ENCODE results near the gene SLC38A10. TPM values are rescaled to one million over a fixed set of nuclear protein-coding genes. Genes with fewer than 3 reads are reported as not detected.

The SLC38A10 gene
- total RNA-seq, 4 donors from 2014 or later, result 24.5 to 56.5 (median 28.8) TPM

- in situ Hi-C loops (cut with MboI; ENCODE audit: low sequenced_read_pairs in 4 of 4) (loop anchor here in 3 of 4 donors (5.0 to 10.0 kb wide), 3 partner anchors 103 to 193 kb away; partner anchors contain the start of gene BAHCC1 (in 1 of the 3)), intact Hi-C loops (cut with DNase I; ENCODE audit: low total_unique reads) (loop anchor here (1.0 to 2.0 kb wide), 2 partner anchors 137 to 193 kb away; no protein-coding TSS in a partner anchor)
- H3K9me3 ChIP-seq, result no peaks in the 10 kb centered on the region
- peaks cover 0 to 17% of the 10 kb centered on the region in 2 donors for H3K36me3 ChIP-seq
- peak overlapping the region in 3 of 4 donors; percentile 37 to 94 (median 55) for H3K27ac ChIP-seq
- peak; percentile 53 to 59 for ATAC-seq
- H3K27me3 ChIP-seq, result no peaks in the 10 kb centered on the region
- no peak for TF ChIP-seq POLR2A (IDR thresholded peaks at IDR 0.05)
- TF ChIP-seq, protein P1, sequence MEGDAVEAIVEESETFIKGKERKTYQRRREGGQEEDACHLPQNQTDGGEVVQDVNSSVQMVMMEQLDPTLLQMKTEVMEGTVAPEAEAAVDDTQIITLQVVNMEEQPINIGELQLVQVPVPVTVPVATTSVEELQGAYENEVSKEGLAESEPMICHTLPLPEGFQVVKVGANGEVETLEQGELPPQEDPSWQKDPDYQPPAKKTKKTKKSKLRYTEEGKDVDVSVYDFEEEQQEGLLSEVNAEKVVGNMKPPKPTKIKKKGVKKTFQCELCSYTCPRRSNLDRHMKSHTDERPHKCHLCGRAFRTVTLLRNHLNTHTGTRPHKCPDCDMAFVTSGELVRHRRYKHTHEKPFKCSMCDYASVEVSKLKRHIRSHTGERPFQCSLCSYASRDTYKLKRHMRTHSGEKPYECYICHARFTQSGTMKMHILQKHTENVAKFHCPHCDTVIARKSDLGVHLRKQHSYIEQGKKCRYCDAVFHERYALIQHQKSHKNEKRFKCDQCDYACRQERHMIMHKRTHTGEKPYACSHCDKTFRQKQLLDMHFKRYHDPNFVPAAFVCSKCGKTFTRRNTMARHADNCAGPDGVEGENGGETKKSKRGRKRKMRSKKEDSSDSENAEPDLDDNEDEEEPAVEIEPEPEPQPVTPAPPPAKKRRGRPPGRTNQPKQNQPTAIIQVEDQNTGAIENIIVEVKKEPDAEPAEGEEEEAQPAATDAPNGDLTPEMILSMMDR (IDR thresholded peaks at IDR 0.05 in 4 of 5, conservative IDR thresholded peaks at IDR 0.05 in 1 of 5), result peak; percentile 64 to 93 (median 88)
- H3K4me3 ChIP-seq, result no peak overlapping the region
- H3K4me1 ChIP-seq, result peaks cover 25 to 27% of the 10 kb centered on the region in 2 donors
- DNase-seq, result peak; percentile 54 to 78
Measured at GRCh38 chr17:81291662-81292061, 3.4 kb downstream of the SLC38A10 start.

GRCh38 chr17:81290230-81290629 lies 4.9 kb downstream of the SLC38A10 start:
- Histone ChIP-seq H3K9me3 (no peaks in the 10 kb centered on the region), H3K36me3 (peaks cover 0 to 17% of the 10 kb centered on the region in 2 donors), H3K27ac (no peak overlapping the region), H3K4me3 (no peak overlapping the region), H3K27me3 (no peaks in the 10 kb centered on the region), H3K4me1 (peaks cover 18 to 22% of the 10 kb centered on the region in 2 donors)
- intact Hi-C loops (cut with DNase I; ENCODE audit: low total_unique reads) (no loop called here), in situ Hi-C loops (cut with MboI; ENCODE audit: low sequenced_read_pairs in 4 of 4) (loop anchor here in 3 of 4 donors (5.0 to 10.0 kb wide), 3 partner anchors 105 to 195 kb away; partner anchors contain the start of gene BAHCC1 (in 1 of the 3))
- no peak for ATAC-seq
- no peak for DNase-seq
- TF ChIP-seq POLR2A (IDR thresholded peaks at IDR 0.05), result no peak
- TF ChIP-seq, protein P1 (IDR thresholded peaks at IDR 0.05 in 4 of 5, conservative IDR thresholded peaks at IDR 0.05 in 1 of 5), result no peak

DNA sequence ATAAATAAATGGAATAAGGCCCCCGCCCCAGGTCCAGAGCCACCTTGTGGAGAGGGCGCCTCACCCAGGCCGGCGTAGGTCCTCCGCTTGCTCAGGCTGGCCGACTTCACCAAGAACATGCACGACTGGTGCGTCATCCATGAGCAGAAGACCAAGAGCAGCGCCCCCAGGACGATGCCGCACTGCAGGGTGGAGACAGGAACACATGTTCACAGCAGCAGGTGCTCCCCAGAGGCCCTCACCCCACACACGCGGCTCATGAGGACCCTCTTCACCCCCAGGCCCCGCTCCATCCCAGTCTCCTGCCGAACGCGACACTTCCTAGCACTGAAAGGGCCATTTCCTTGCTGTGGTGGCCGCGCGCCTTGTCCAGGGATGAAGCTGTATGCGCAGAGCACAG lies 5.5 kb downstream of the SLC38A10 start:
- intact Hi-C loops (cut with DNase I; ENCODE audit: low total_unique reads), result no loop called here
- Histone ChIP-seq H3K4me1 (peaks cover 18 to 27% of the 10 kb centered on the region in 2 donors), H3K4me3 (no peak overlapping the region), H3K27ac (no peak overlapping the region), H3K9me3 (no peaks in the 10 kb centered on the region), H3K36me3 (peaks cover 0 to 17% of the 10 kb centered on the region in 2 donors), H3K27me3 (no peaks in the 10 kb centered on the region)
- TF ChIP-seq, protein P1 (IDR thresholded peaks at IDR 0.05 in 4 of 5, conservative IDR thresholded peaks at IDR 0.05 in 1 of 5), result no peak
- TF ChIP-seq POLR2A (IDR thresholded peaks at IDR 0.05), result no peak
- in situ Hi-C loops (cut with MboI; ENCODE audit: low sequenced_read_pairs in 4 of 4), result loop anchor here in 3 of 4 donors (5.0 to 10.0 kb wide), 3 partner anchors 105 to 195 kb away; partner anchors contain the start of gene BAHCC1 (in 1 of the 3)
- ATAC-seq, result no peak
- no peak for DNase-seq

DNA sequence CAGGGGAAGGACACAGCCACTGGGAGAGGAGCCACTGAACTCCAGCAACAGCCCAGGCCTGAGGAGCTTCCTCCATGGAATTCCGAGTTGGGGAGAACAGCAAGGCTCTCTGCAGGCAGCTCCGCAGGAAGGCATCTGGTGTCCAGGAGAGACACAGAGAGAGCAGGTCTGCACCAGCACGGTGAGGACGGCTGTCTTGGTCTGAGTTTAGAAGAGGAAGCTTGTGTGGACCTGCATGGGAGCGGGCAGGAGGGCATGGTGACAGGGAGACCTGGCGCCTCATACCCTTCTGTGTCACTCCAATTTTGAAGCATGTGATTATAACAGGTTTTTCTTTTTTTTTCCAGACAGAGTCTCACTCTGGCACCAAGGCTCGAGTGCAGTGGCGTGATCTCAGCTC lies 6.4 kb downstream of the SLC38A10 start:
- Histone ChIP-seq H3K36me3 (peaks cover 0 to 17% of the 10 kb centered on the region in 2 donors), H3K4me1 (peaks cover 9 to 20% of the 10 kb centered on the region in 2 donors), H3K27ac (no peak overlapping the region), H3K4me3 (no peak overlapping the region), H3K9me3 (no peaks in the 10 kb centered on the region), H3K27me3 (no peaks in the 10 kb centered on the region)
- intact Hi-C loops (cut with DNase I; ENCODE audit: low total_unique reads) (no loop called here), in situ Hi-C loops (cut with MboI; ENCODE audit: low sequenced_read_pairs in 4 of 4) (no loop called here)
- TF ChIP-seq, protein P1 (IDR thresholded peaks at IDR 0.05 in 4 of 5, conservative IDR thresholded peaks at IDR 0.05 in 1 of 5), result no peak
- TF ChIP-seq POLR2A (IDR thresholded peaks at IDR 0.05), result no peak
- DNase-seq (no peak), ATAC-seq (no peak)
